ES-I3 (cell line): ENCODE data around the gene RAET1L.
A peak's percentile ranks its signal among the peaks of the same experiment; 100 is the strongest.
"Not testable (repeated sequence)": the region's sequence is repeated elsewhere in the genome, so short reads cannot be mapped to it uniquely, and the experiment has no call there.

ENCODE experiments used
- H3K36me3 ChIP-seq: 2 replicates; pipeline ENCODE4 v1.6.1; 2013; ENCODE audit warnings: mild to moderate bottlenecking, low read length, control low read depth, moderate library complexity; ENCODE audit not compliant: insufficient read depth
- H3K4me1 ChIP-seq: 2 replicates; pipeline ENCODE4 v1.6.1; 2013; ENCODE audit warnings: mild to moderate bottlenecking, control low read depth, low read length; ENCODE audit not compliant: insufficient read depth
- H3K9ac ChIP-seq: 2 replicates; pipeline ENCODE4 v1.6.1; 2013; ENCODE audit warnings: low read depth, mild to moderate bottlenecking, low read length, moderate library complexity
- H3K9me3 ChIP-seq: 2 replicates; pipeline ENCODE4 v1.6.1; 2013; ENCODE audit warnings: mild to moderate bottlenecking, low read length, moderate library complexity; ENCODE audit not compliant: control insufficient read depth, insufficient read depth

RAET1L gene

GRCh38 chr6:150016324-150017185, 8.8 kb downstream of the RAET1L start:
- no peaks in the 10 kb centered on the region for H3K9me3 ChIP-seq
- H3K36me3 ChIP-seq: no peaks in the 10 kb centered on the region
- no peaks in the 10 kb centered on the region for H3K4me1 ChIP-seq
- H3K9ac ChIP-seq: no peak overlapping the region

DNA sequence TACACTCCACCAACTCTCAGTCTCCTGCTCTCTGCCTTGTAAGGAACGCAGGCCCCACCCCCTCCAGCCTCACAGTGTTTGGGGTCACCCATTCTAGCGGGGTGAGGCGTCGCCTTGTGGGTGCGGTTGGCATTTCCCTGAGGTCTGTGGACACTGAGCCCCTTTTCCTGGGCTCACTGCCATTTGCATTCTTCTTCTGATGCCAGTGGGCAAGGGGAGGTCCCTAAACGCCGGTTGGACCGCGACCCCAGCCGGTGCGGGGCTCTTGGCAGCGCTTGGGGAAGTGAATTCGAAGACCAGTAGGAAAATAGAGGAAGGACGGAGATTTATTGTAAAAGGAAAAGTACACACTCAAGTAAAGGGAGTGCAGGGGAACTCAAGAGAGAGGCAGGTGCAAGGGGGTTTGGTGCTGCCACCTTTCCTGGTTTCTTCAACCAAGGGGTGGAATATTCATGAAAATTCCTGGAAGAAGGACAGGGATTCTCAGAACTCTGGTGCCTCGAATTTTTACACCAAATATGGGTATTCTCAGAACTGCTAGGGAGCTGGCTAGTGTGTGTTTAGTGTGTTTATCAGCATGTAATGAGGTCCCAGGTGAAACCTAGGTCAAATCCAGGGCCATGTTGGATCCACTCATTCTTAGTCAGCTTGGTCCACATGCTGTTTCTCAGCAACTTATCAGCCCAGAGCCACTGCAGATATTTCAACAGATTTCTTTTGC, 9.9 kb downstream of the RAET1L start:
- not testable (repeated sequence) for H3K36me3 ChIP-seq, H3K4me1 ChIP-seq, H3K9ac ChIP-seq, H3K9me3 ChIP-seq

DNA sequence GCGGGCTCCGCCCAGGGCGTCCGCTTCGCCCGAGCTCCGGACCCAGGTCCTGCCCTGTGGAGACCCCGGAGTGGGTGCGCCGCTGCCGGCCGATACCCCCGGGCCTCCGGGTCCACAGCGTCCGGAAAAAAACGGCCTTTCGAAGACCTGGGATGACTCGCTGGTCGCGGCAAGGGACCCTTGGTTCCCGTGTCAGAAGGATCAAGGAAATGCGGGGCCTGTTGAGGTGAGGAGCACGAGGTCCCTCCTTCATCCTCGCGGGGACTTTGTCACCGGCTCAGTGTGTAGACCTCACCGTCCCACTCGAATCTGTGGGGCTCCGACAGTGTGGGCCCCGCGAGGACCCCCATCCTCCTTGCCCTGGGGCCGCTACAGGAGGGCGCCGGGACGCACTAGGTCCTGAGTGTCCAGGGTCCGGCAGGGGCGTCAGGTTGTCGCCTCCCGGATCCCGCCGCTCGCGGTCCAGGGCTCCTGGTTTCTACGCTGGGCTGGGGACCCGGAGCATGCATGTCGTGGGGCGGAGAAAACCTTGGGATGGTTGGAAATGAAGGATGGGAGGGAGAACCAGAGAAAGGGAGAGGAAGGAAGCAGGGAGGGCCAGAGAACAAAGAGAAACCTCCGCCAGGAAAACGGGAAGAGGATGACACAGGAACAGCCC, 10.6 kb downstream of the RAET1L start:
- H3K9me3 ChIP-seq, H3K4me1 ChIP-seq, H3K9ac ChIP-seq, H3K36me3 ChIP-seq: not testable (repeated sequence)

GRCh38 chr6:150013785-150014622, 11.3 kb downstream of the RAET1L start:
- not testable (repeated sequence) for H3K36me3 ChIP-seq, H3K4me1 ChIP-seq, H3K9me3 ChIP-seq, H3K9ac ChIP-seq

DNA sequence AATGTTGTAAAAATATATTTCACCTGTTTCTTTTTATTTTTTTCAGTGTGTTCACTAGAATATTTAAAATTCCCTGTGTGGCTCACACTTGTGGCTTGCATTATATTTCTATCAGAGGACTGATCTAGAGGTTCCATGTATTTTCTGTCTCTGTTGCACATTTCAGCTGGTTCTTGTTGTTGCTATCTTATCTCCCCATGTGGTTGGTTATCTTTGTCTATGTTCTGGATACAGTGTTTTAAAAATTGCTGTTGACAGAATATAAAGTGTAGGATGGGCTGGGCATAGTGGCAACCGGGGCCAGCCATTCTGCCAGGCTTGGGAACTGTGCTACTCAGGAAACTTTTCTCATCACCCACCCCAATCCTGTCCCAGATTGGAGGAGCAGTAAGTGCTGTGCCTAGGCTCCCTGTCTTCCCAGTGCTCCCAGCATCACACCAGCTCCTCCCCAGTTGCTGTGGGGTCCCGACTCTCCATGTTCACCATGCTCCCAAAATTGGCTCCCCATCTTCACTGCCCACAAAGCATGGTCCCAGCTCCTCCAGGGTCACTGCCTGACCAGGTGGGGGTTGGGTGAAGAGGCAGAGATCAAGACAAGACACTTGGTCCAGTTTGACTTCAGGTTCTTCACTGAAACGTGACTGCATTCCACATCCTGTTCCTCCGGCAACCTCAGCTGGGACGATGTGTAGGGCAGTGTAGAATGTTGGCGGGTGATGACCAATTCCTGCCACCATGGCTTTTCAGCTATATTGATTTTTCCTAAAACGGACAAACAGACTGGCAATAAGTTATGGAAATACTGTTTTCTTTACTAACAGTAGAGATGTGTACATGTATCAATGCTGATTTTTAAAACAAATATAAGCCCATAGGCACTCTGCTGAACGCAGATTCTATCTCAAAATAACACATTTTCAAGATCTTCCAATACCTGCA, 12.2 kb downstream of the RAET1L start:
- not testable (repeated sequence) for H3K4me1 ChIP-seq, H3K9ac ChIP-seq

DNA sequence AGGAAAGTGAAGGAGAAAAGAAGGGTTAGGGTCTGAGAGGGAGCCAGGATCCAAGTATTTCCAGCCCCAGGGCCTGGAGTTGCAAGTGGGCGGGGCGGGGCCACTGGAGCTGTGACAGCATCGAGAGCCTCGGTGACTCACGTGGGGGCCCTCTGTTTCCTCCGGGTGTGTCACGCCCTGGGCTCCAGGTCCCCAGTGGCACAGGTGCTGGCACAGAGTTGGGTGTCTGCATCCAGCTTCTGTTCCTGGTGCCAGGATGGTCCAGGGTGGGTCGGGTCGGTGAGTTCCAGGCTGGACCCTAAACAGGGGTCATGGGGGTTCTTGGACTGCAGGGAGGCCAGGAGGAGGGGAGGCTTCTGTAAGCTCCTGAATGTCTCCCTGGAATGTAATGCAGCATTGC, 16.7 kb downstream of the RAET1L start:
- no peak overlapping the region for H3K9ac ChIP-seq
- H3K4me1 ChIP-seq: no peaks in the 10 kb centered on the region
- no peaks in the 10 kb centered on the region for H3K36me3 ChIP-seq
- no peaks in the 10 kb centered on the region for H3K9me3 ChIP-seq

More for the DNA sequence above, 12.2 kb downstream of the RAET1L start:
- not testable (repeated sequence) for H3K9me3 ChIP-seq, H3K36me3 ChIP-seq

DNA sequence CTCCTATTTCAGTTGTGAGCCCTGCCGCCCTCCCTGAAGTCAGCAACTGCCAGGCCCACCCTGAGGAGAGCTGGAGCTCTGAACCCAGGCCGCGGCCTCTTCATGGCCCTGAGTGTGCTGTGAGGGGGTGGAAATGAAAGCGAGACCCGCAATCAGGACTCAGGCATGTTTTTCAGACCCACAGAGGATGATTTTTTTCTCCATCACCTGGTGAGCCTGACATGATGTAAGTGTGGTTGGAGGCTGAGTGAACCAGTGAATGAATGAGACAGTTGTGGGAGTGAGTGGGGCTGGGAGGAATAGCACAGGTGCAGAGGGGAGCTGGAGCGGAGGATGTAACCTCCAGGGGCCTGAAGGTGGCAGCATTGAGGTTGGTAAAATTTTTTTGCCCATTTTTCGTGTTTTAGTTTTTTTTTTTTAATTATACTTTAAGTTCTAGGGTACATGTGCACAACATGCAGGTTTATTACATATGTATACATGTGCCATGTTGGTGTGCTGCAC, 18.3 kb downstream of the RAET1L start:
- Histone ChIP-seq H3K9me3 (no peaks in the 10 kb centered on the region), H3K36me3 (no peaks in the 10 kb centered on the region), H3K9ac (no peak overlapping the region), H3K4me1 (no peaks in the 10 kb centered on the region)

- H3K9me3 ChIP-seq: no peaks in the 10 kb centered on the region
Measured at GRCh38 chr6:150005761-150006651, 19.3 kb downstream of the RAET1L start.

DNA sequence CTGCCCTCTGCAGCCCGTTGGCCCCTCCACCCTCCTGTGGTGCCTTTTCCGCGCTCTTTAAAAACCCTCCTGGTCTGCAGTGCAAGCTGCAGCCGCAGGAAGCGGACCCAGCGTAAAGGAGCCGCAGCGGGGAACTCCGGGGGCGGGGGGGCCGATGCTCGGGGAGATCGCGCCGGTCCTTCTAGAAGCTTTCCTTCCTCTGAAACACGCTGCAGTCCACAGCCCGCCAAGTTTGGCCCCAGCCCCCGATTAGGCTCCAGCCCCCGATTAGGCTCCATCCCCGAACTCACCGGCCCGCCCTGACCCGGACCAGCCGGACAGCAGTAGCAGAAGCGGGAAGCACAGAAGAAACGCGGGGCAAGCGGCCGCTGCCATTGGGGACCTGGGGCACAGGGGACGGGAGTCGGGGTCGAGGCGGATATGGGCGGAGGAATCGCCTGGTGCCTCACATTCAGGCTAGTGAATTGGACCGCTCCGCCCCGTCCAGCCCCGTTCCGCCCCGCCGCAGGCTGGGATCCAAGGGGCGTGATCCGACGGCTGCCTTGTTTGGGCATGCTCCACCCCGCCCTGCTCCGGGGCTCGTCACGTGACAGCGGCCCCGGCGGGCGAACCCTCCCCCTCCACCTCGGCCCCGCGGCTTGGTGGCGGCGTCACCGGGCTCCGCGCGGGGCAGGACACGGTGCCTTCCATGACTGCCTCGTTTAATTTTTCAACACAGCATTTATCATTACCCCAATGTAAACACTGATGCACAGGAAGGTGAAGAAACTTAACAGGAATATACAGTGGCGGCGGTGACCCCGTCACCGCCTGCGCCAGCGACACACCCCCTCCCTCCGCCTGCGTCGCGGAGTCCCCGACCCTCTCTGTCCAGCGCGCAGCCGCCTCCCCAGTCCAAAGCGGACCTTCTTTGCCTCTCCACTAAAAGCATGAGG, 20.3 kb downstream of the RAET1L start:
- no peaks in the 10 kb centered on the region for H3K36me3 ChIP-seq
- peak overlapping the region; percentile 85 for H3K9ac ChIP-seq
- no peaks in the 10 kb centered on the region for H3K4me1 ChIP-seq
- H3K9me3 ChIP-seq: no peaks in the 10 kb centered on the region

More at GRCh38 chr6:150005761-150006651, 19.3 kb downstream of the RAET1L start:
- Histone ChIP-seq H3K36me3 (no peaks in the 10 kb centered on the region), H3K9ac (peak overlapping the region; percentile 85), H3K4me1 (no peaks in the 10 kb centered on the region)

- H3K4me1 ChIP-seq: no peaks in the 10 kb centered on the region
- H3K9me3 ChIP-seq: no peaks in the 10 kb centered on the region
- H3K9ac ChIP-seq: peak overlapping the region; percentile 85
- no peaks in the 10 kb centered on the region for H3K36me3 ChIP-seq
Measured at GRCh38 chr6:150004101-150004782, 21.1 kb downstream of the RAET1L start.

DNA sequence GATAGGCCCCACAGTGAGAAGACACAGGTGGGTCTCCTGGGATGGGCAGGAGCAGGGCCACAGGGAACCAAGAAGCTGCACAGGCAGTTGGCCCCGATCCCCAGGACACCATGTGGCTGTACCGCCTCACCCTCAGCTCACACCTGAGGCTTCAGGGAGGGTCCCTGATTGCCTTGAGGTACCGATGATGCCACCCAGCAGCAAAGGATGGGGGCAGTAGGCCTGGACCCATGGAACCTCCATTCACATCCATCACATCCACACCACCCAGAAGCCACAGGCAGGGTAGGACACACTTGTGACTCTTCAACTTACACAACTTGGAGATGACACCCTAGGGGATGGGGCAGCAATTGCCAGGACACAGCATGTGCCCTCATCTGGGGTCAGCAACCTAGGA, 21.7 kb downstream of the RAET1L start:
- H3K9ac ChIP-seq, H3K36me3 ChIP-seq: not testable (repeated sequence)

More for the DNA sequence above, 21.7 kb downstream of the RAET1L start:
- H3K4me1 ChIP-seq, H3K9me3 ChIP-seq: not testable (repeated sequence)
